Hepatocyte (in vitro differentiated cells): Measurements from ENCODE around the gene NUDT22.

ENCODE experiments used
- CTCF ChIP-seq: fragments of 200-600 bp; sonication (generic); IDR thresholded peaks from 2 replicates; pipeline ENCODE4 v1.5.1; 2016; ENCODE audit warnings: antibody characterized with exemption, mild to moderate bottlenecking; ENCODE audit not compliant: poor library complexity
- EZH2 ChIP-seq: fragments of 200-600 bp; sonication (generic); IDR thresholded peaks from 2 replicates; pipeline ENCODE4 v1.6.1; 2016; ENCODE audit warnings: antibody characterized with exemption, mild to moderate bottlenecking, borderline replicate concordance
- EZH2phosphoT487 ChIP-seq: fragments of 200-600 bp; sonication (generic); IDR thresholded peaks from one replicate; pipeline ENCODE4 v1.6.1; 2018; ENCODE audit warnings: antibody characterized with exemption, mild to moderate bottlenecking, low read depth, moderate library complexity; ENCODE audit not compliant: unreplicated experiment, severe bottlenecking

GRCh38 chr11:64201543-64201942, 24.5 kb upstream of the NUDT22 start:
- no peak for TF ChIP-seq CTCF
- TF ChIP-seq EZH2phosphoT487 = no peak
- no peak for TF ChIP-seq EZH2
